ENCODE data around the gene SNCB. TPM values are rescaled to one million over a fixed set of nuclear protein-coding genes. Genes with fewer than 3 reads are reported as not detected.

SNCB gene
- total and polyA plus RNA-seq, 2 of the 4 experiments (the other 2 are of a cell fraction) = 0.41 TPM; not detected in 1

DNA sequence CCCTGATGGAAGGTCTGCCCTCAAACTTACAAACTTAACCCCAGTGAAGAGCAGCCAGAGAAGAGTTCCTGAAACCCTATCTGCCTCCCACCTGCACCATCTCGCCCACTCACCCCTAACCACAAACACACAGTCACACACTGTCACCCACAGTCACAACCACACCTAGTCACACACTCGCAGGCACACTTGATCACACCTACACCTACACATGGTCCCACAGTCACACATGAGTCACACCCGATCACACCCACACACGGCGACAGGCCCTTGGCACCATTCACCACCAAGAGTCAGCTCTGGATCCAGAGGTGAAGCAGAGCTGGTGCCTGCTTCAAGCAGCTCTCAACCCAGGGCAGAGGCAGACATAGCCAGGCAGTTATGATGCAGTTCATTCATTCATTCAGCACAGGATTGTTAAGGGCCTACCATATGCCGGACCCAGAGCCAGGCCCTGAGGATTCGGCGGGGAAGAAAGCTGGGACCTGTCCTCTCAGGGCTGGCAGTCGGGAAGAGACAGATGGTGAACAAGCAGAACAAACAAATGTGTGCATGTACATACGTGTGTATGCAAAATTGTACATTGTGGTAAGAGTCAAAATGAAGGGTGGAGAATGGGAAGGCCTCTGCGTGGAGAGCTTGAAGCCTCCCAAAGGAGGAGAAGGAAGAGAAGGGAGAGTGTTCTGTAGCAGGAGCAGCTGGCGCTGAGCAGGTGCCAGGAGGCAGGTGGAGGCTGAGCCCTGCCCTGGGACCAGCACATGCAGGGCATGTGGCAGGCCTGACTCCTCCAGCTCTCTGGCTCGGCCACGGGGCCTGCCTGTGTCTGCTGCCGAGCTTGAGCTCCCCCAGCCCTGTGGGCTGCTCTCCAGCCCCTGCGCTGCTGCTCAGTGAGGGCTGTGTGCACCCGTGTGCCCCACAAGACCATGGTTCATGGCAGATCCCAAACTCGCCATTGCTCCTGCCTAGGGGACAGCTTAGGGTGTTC lies 23.4 kb upstream of the SNCB start (continued):
- no peak for TF ChIP-seq MAZ (IDR thresholded peaks at IDR 0.05; ENCODE audit: borderline replicate concordance, low read depth, low read length)

DNA sequence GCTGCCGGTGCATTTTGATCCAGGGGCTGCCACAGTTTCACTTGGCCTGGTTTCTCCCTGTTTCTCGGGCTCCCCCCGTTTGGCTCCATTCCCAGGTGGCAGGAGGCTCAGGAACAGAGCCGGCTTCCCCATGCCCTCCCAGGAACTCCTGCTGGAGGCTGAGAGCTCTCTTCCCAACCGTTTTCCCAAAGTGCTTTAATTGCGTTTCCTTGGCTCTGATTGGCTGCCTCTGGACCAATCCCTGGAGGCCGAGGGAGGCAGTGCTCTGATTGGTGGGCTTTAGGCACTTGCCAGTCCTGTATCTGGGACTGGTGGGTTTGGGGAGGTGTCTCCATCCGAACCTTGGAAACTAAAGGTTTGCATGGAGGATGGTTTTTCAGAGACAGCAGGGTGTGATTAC lies 21.8 kb upstream of the SNCB start:
- no peak overlapping the region for H2AK9ac ChIP-seq (replicated peaks; ENCODE audit: low read depth, low read length, poor library complexity)
- H2BK120ac ChIP-seq (ENCODE audit: low read depth, low read length) = no peak overlapping the region
- in situ Hi-C loops (cut with MboI; ENCODE audit: low sequenced_read_pairs) = no loop called here
- peaks cover 3% of the 10 kb centered on the region; the same call in 1 of the 2 replicates for H3K9me1 ChIP-seq (ENCODE audit: insufficient read depth, low read length)
- H3K36me3 ChIP-seq (ENCODE audit: control insufficient read depth, insufficient read depth, low read length) = peaks cover 10% of the 10 kb centered on the region; the same call in 1 of the 2 replicates
- no peak overlapping the region for H2BK5ac ChIP-seq (ENCODE audit: low read depth, low read length, poor library complexity, severe bottlenecking)
- WGBS, 2 experiments (ENCODE audit: extremely low coverage in 2 of 2, insufficient read length in 1 of 2) = 56% methylated on average over 3 of the region's 8 CpGs; no CpG with 5 or more reads in 1 of the 2 experiments
- ChIA-PET POLR2A (ENCODE audit: unreplicated experiment) (no interaction called here), CTCF (interaction anchor here (0.7 to 1.3 kb wide), 2 partner anchors 9 to 312 kb away, joined by 3 to 5 read pairs; no protein-coding TSS in a partner anchor)
- H4K91ac ChIP-seq (ENCODE audit: insufficient read depth, low read depth, low read length) = no peak overlapping the region
- no peak overlapping the region for H2BK15ac ChIP-seq (ENCODE audit: low read depth, low read length)
- no peak for DNase-seq
- no peak overlapping the region for H3K4me3 ChIP-seq (ENCODE audit: insufficient read depth, low read depth, low read length)
- H3K18ac ChIP-seq (ENCODE audit: low read depth, low read length) = no peak overlapping the region
- H3K4ac ChIP-seq (ENCODE audit: low read depth, low read length) = no peak overlapping the region
- H4K20me1 ChIP-seq (ENCODE audit: insufficient read depth, low read length) = peaks cover 39% of the 10 kb centered on the region
- ATAC-seq (ENCODE audit: low read depth) = no peak
- peaks cover 4 to 42% of the 10 kb centered on the region in 2 experiments for H3K79me1 ChIP-seq (ENCODE audit: low read depth in 1 of 2, low read length in 2 of 2)
- dilution Hi-C loops (cut with HindIII; ENCODE audit: low sequenced_read_pairs, unreplicated experiment) = no loop called here
- H3K14ac ChIP-seq (replicated peaks; ENCODE audit: low read depth, low read length) = no peak overlapping the region
- no peak overlapping the region for H3K4me2 ChIP-seq (ENCODE audit: low read depth, low read length)
- no peak overlapping the region for H3K9ac ChIP-seq (ENCODE audit: low read depth, low read length)
- no peak overlapping the region for H2AFZ ChIP-seq (replicated peaks; ENCODE audit: low read length, poor library complexity)
- no peak overlapping the region for H3K23ac ChIP-seq (ENCODE audit: low read depth, low read length)
- H3K4me1 ChIP-seq (ENCODE audit: control insufficient read depth, insufficient read depth, low read length) = peaks cover 9% of the 10 kb centered on the region; the same call in 1 of the 2 replicates
- no peak overlapping the region for H3K27ac ChIP-seq (ENCODE audit: insufficient read depth, low read length)
- intact Hi-C loops (cut with micrococcal nuclease) = no loop called here
- H2BK20ac ChIP-seq (ENCODE audit: low read depth, low read length) = no peak overlapping the region
- no peaks in the 10 kb centered on the region for H3K9me3 ChIP-seq (ENCODE audit: control insufficient read depth, insufficient read depth, low read length)
- BruUV-seq (replicated peaks) = no TSS peak
- H3K56ac ChIP-seq (ENCODE audit: extremely low read depth, insufficient read depth, low read length) = no peak overlapping the region
- no peak overlapping the region for H4K8ac ChIP-seq (ENCODE audit: low read depth in 2 of 2, low read length in 2 of 2)
- H2AK5ac ChIP-seq (ENCODE audit: low read depth, low read length) = no peak overlapping the region
- H4K5ac ChIP-seq (ENCODE audit: low read depth, low read length) = no peak overlapping the region
- no peaks in the 10 kb centered on the region for H3K27me3 ChIP-seq (ENCODE audit: control insufficient read depth, insufficient read depth, low read length)
- no peak for TF ChIP-seq MAZ (IDR thresholded peaks at IDR 0.05; ENCODE audit: borderline replicate concordance, low read depth, low read length)
- TF ChIP-seq NFE2L2 (IDR thresholded peaks at IDR 0.05; ENCODE audit: low read depth, low read length) = no peak
- no peak for TF ChIP-seq RFX5 (IDR thresholded peaks at IDR 0.05; ENCODE audit: low read depth, low read length)
- TF ChIP-seq SMC3 (IDR thresholded peaks at IDR 0.05; ENCODE audit: low read depth, low read length) = no peak
- TF ChIP-seq, protein P1, sequence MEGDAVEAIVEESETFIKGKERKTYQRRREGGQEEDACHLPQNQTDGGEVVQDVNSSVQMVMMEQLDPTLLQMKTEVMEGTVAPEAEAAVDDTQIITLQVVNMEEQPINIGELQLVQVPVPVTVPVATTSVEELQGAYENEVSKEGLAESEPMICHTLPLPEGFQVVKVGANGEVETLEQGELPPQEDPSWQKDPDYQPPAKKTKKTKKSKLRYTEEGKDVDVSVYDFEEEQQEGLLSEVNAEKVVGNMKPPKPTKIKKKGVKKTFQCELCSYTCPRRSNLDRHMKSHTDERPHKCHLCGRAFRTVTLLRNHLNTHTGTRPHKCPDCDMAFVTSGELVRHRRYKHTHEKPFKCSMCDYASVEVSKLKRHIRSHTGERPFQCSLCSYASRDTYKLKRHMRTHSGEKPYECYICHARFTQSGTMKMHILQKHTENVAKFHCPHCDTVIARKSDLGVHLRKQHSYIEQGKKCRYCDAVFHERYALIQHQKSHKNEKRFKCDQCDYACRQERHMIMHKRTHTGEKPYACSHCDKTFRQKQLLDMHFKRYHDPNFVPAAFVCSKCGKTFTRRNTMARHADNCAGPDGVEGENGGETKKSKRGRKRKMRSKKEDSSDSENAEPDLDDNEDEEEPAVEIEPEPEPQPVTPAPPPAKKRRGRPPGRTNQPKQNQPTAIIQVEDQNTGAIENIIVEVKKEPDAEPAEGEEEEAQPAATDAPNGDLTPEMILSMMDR (conservative IDR thresholded peaks at IDR 0.05; ENCODE audit: low read depth, low read length) = no peak
- TF ChIP-seq, protein P2, sequence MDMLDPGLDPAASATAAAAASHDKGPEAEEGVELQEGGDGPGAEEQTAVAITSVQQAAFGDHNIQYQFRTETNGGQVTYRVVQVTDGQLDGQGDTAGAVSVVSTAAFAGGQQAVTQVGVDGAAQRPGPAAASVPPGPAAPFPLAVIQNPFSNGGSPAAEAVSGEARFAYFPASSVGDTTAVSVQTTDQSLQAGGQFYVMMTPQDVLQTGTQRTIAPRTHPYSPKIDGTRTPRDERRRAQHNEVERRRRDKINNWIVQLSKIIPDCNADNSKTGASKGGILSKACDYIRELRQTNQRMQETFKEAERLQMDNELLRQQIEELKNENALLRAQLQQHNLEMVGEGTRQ (IDR thresholded peaks at IDR 0.05; ENCODE audit: low read depth, low read length) = no peak
- TF ChIP-seq RCOR1 (IDR thresholded peaks at IDR 0.05; ENCODE audit: insufficient replicate concordance, low read length) = no peak
- TF ChIP-seq MAFK (IDR thresholded peaks at IDR 0.05; ENCODE audit: low read depth, low read length) = no peak
- no peak for TF ChIP-seq CHD1 (IDR thresholded peaks at IDR 0.05; ENCODE audit: low read depth, low read length)
- TF ChIP-seq BHLHE40 (IDR thresholded peaks at IDR 0.05; ENCODE audit: low read depth, low read length) = no peak
- TF ChIP-seq CEBPB (IDR thresholded peaks at IDR 0.05; ENCODE audit: low read depth, low read length) = no peak
- no peak for TF ChIP-seq POLR2A (IDR thresholded peaks at IDR 0.05; ENCODE audit: low read depth, low read length)
- TF ChIP-seq RAD21 (IDR thresholded peaks at IDR 0.05; ENCODE audit: low read length) = no peak
- no peak for TF ChIP-seq MXI1 (IDR thresholded peaks at IDR 0.05; ENCODE audit: borderline replicate concordance, low read depth, low read length)

Data from IMR-90 (cell line).